Parathyroid adenoma (tissue), 2 donors: Measurements from ENCODE around the gene RASSF7.

Source experiments
- H2AFZ ChIP-seq: fragments of 300-600 bp; sonication (generic); one replicate; pipeline ENCODE4 v1.7.0; 2017; ENCODE audit warnings: antibody characterized with exemption, mild to moderate bottlenecking
- H3K27ac ChIP-seq: fragments of 300-600 bp; sonication (generic); one replicate; pipeline ENCODE4 v1.7.0; 2017
- H3K27me3 ChIP-seq: fragments of 300-600 bp; sonication (generic); one replicate; pipeline ENCODE4 v1.7.0; 2017; ENCODE audit warnings: low read length; ENCODE audit not compliant: control insufficient read depth, insufficient read depth
- H3K36me3 ChIP-seq: fragments of 300-600 bp; sonication (generic); one replicate; pipeline ENCODE4 v1.7.0; 2017; ENCODE audit warnings: low read length; ENCODE audit not compliant: control insufficient read depth, insufficient read depth
- H3K4me1 ChIP-seq: fragments of 300-600 bp; sonication (generic); one replicate; pipeline ENCODE4 v1.7.0; 2017; ENCODE audit warnings: control low read depth
- H3K4me2 ChIP-seq: fragments of 300-600 bp; sonication (generic); one replicate; pipeline ENCODE4 v1.7.0; 2017; ENCODE audit warnings: low read length
- H3K4me3 ChIP-seq: fragments of 300-600 bp; sonication (generic); one replicate; pipeline ENCODE4 v1.7.0; 2017; ENCODE audit warnings: low read depth, low read length
- H3K79me2 ChIP-seq: fragments of 300-600 bp; sonication (generic); one replicate; pipeline ENCODE4 v1.7.0; 2017; ENCODE audit warnings: control low read depth
- H3K9ac ChIP-seq: fragments of 300-600 bp; sonication (generic); one replicate; pipeline ENCODE4 v1.7.0; 2017; ENCODE audit warnings: mild to moderate bottlenecking
- H3K9me3 ChIP-seq: fragments of 300-600 bp; sonication (generic); one replicate; pipeline ENCODE4 v1.7.0; 2017; ENCODE audit warnings: low read length; ENCODE audit not compliant: control insufficient read depth
- TF ChIP-seq, protein P1 (sequence below): fragments of 300-600 bp; sonication (generic); IDR thresholded peaks from one replicate; pipeline ENCODE4 v1.7.0; 2017; ENCODE audit warnings: antibody characterized with exemption, mild to moderate bottlenecking
- donor health status: primary hyperparathyroidism.

The RASSF7 gene

DNA sequence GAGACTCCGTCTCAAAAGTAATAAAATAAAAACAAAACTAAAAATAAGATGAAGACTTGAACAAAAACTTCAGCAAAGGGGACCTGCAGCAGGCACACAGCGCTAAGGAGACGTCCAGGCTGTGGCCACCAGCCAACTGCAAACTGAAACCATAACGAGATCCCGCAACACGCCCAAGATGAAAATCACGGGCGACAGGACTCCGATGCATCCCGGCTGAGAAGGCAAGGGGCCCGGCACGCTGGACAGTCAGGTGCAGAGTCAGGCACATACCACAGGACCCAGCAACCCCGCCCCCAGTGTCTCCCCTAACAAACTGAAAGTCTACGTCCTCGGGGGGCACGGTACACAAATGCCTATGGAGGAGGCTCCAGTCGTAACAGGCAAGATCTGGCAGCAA is 34.6 kb upstream of the RASSF7 start:
- no peaks in the 10 kb centered on the region for H3K9me3 ChIP-seq
- no peaks in the 10 kb centered on the region for H3K36me3 ChIP-seq
- TF ChIP-seq, protein P1, sequence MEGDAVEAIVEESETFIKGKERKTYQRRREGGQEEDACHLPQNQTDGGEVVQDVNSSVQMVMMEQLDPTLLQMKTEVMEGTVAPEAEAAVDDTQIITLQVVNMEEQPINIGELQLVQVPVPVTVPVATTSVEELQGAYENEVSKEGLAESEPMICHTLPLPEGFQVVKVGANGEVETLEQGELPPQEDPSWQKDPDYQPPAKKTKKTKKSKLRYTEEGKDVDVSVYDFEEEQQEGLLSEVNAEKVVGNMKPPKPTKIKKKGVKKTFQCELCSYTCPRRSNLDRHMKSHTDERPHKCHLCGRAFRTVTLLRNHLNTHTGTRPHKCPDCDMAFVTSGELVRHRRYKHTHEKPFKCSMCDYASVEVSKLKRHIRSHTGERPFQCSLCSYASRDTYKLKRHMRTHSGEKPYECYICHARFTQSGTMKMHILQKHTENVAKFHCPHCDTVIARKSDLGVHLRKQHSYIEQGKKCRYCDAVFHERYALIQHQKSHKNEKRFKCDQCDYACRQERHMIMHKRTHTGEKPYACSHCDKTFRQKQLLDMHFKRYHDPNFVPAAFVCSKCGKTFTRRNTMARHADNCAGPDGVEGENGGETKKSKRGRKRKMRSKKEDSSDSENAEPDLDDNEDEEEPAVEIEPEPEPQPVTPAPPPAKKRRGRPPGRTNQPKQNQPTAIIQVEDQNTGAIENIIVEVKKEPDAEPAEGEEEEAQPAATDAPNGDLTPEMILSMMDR, result no peak
- no peaks in the 10 kb centered on the region for H3K79me2 ChIP-seq
- no peaks in the 10 kb centered on the region for H3K4me1 ChIP-seq
- no peak overlapping the region for H3K4me3 ChIP-seq
- H3K27me3 ChIP-seq, result no peaks in the 10 kb centered on the region
- no peak overlapping the region for H2AFZ ChIP-seq
- no peak overlapping the region for H3K4me2 ChIP-seq
- no peak overlapping the region for H3K9ac ChIP-seq
- H3K27ac ChIP-seq, result no peak overlapping the region

DNA sequence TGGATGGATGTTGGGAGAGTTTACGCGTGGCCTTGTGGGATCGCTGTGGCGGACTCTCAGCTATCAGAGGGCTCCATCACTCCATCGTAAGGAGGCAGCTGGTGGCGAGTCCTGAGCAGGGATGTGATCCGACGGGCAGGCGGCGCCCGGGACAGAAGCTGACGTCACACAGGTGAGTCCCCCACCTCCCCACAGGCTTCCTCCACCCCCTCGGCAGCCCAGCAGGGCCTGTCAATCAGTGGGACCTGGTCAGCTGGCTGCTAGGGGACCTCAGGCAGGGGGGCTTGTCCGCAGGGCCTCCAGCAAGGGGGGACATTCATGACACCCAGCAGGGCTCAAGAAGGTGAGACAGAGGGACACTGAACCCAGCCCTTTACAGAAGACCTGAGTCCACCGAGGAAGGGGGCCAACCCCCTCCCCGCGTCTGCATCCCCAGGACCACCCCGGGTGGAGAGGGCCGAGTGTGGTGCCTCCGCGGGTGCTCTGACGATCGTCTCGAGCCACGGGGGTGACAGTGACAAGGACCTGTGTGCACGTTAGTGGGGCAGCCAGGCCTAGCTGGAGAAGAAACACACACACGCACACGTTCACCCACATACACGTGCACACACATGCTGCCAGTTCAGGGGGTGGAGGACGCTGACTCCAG is 32.5 kb upstream of the RASSF7 start:
- TF ChIP-seq, protein P1, result no peak
- no peaks in the 10 kb centered on the region for H3K9me3 ChIP-seq
- H3K4me1 ChIP-seq, result no peaks in the 10 kb centered on the region
- H3K27ac ChIP-seq, result no peak overlapping the region
- H3K27me3 ChIP-seq, result no peaks in the 10 kb centered on the region
- no peak overlapping the region for H3K4me3 ChIP-seq
- H3K36me3 ChIP-seq, result no peaks in the 10 kb centered on the region
- H3K9ac ChIP-seq, result no peak overlapping the region
- no peak overlapping the region for H2AFZ ChIP-seq
- no peaks in the 10 kb centered on the region for H3K79me2 ChIP-seq
- H3K4me2 ChIP-seq, result no peak overlapping the region

DNA sequence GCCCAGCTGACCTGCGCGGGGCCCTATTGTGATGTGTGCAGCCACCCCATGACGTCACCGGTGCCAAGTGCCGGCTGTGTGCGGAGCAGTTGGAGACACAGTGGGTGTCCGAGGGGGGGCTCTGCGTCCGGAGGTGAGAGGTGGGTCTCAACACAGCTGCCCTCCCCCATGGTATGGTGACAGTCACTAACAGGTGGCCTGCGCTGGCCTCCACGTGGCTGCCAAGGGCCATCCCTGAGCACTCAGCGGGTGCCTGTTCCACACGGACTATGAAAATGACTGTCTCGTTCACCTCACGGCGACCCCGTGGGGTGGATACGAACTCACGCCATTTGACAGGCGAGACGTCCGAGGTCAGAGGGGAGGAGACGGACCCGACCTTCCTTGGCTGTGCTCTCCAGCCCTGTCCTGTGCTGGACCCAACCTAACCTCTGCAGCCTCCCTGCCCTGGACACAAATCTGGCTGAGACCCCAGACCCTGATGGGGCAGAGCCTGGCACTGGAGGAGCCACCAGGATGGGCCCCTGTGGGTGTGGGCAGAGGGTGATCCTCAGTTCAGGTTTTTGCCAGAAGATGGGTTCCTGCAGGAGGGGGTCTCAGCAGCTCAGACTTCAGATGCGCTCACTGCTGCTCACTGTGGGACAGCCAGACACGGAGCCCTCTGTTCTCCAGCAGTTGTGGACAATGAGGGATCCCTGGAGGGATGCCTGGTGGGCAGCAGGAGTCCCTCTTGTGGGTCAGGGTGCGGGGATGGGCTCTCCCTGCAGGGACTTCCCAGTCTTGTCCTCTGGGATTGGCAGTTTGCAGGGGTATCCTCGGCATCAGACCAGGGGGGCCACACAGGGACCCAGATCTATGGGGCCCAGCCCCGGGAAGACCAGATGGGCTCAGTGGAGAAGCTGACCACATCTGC is 31.7 kb upstream of the RASSF7 start:
- no peaks in the 10 kb centered on the region for H3K79me2 ChIP-seq
- no peaks in the 10 kb centered on the region for H3K27me3 ChIP-seq
- H2AFZ ChIP-seq, result no peak overlapping the region
- no peak overlapping the region for H3K27ac ChIP-seq
- no peak overlapping the region for H3K9ac ChIP-seq
- no peak overlapping the region for H3K4me3 ChIP-seq
- H3K4me2 ChIP-seq, result no peak overlapping the region
- H3K36me3 ChIP-seq, result no peaks in the 10 kb centered on the region
- H3K4me1 ChIP-seq, result no peaks in the 10 kb centered on the region
- no peaks in the 10 kb centered on the region for H3K9me3 ChIP-seq
- TF ChIP-seq, protein P1, result no peak

DNA sequence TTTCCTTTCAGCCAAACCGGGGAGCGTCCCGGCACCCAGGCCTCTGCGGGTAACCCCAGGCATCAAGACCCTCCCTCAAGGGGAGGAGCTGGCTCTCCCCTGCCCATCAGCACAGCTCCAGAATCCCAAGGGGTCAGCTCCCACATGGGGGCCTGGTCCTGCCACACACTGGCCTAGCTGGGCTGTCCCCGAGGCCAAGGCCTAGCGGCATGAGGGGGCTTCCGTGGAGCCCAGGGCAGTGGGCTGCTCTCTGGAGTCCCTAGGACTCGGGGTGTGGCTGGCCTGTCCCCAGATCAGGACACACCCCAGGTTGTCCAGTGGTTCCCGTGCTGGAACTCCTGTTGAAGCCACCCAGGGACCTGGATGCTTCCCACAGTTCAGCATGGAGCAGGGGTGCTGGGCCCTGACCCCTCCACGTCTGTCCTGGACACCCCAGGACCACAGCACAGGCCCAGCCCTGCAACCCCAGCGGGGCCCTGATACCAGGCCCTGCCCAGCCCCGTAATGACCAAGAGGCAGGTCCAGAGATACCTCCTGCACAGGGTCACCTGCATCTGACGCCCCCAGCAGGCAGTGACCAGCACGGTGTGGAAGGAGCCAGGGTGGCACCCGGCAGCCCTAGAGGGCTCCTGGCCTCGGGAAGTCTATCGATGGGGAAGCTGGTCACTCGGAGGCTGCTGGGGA is 30.9 kb upstream of the RASSF7 start:
- H3K79me2 ChIP-seq, result no peaks in the 10 kb centered on the region
- no peaks in the 10 kb centered on the region for H3K4me1 ChIP-seq
- no peak overlapping the region for H3K9ac ChIP-seq
- no peaks in the 10 kb centered on the region for H3K9me3 ChIP-seq
- no peak overlapping the region for H3K27ac ChIP-seq
- H2AFZ ChIP-seq, result no peak overlapping the region
- no peaks in the 10 kb centered on the region for H3K27me3 ChIP-seq
- TF ChIP-seq, protein P1, result no peak
- no peaks in the 10 kb centered on the region for H3K36me3 ChIP-seq
- no peak overlapping the region for H3K4me2 ChIP-seq
- H3K4me3 ChIP-seq, result no peak overlapping the region
